ENCODE measurements around the gene CD7.
A peak's percentile ranks its signal among the peaks of the same experiment; 100 is the strongest.

Gene CD7

DNA sequence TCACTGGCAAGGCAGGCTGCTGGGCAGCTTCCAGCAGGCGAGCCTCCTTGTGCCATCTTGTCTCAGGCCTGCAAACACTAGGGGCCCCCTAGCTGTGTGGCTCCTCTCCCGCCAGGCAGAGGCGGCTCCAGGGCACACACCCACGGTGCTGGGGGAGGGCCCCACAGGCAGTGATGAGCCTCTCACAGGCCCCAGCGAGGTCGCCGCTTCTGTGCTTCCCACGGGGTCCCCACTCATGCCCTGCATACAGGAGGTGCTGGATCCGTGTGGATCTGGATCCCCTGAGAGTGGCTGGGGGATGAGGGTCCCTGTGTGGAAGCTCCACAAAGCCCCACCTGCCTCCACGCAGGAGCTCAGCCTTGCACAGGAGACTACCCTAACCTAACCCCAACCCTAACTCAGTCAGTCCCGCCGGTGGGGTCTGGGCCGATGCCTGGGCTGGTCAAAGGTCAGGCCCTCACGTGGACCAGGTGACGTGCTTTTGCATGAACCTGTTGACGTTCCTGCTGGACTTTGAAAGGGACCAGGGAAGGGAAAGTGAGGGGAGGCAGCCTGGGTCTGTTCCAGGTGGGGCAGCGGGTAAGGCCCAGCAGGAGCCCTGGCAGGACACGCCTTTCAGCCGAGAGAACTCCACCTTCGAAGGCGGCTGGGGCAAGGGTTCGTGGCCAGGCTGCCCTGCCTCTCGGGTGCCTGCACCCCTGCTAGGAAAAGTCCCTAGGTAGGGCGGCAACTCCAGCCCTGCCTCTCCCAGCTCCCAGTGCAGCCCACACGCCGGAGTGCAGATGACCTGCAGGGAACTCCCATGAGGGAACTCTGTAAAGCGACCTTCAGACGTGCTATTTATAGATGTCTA is 11.0 kb upstream of the CD7 start:
- peak; percentile 44 for DNase-seq

DNA sequence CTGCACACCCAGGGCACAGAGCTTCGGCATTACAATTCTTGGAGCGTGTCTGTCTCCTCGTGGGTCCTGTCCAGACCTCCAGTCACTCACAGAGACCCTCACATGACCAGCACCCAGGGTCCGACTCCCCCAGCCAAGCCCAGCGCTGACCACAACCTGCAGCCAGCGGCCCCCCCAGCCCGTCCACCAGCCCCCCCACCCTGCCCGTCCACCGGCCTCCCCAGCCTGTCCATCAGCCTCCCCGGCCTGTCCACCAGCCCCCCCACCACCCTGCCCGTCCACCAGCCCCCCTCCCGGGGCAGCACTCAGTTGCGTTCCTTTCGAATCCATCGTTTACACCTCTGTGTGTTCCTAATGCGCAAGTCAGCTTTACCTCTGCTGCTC is 10.3 kb upstream of the CD7 start:
- DNase-seq = no peak

GRCh38 chr17:82327289-82327688 is 9.9 kb upstream of the CD7 start:
- DNase-seq = no peak

GRCh38 chr17:82325286-82326180 is 8.1 kb upstream of the CD7 start:
- DNase-seq = no peak

GRCh38 chr17:82324566-82325285 is 7.3 kb upstream of the CD7 start:
- no peak for DNase-seq

DNA sequence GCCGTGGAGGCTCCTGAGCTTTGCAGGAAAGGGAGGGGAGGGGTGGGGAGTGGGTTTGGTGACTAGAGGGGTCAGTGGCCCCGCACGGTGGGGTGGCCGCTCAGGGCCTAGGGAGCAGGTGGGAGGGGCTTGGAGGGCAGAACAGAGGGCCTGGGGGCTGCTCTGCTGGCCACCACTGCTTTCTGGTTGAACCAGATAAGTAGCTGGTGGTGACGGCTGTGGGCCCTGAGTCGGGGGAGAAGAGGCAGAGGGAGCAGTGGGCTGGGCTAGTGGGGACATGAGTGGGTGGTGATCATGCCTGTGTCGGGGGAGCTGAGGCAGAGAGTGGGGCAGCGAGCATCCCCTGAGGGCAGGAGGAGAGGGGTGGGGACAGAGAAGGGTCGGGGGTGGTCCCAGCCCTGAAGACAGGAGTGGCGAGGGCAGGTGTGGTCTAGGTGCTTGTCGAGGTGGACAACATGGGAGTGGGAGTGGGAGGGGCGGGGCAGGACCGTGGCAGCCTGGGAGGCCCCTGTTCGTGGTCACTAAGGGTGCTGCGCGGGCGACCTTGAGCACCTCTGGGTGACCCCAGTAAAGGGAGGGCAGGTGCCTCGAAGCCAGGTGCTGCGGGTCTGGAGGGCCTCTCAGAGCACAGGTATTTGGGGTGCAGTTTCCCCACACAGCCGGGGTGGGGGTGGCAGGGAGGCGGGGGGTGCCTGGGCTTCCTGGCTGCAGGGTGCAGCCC is 6.3 kb upstream of the CD7 start:
- DNase-seq = no peak

DNA sequence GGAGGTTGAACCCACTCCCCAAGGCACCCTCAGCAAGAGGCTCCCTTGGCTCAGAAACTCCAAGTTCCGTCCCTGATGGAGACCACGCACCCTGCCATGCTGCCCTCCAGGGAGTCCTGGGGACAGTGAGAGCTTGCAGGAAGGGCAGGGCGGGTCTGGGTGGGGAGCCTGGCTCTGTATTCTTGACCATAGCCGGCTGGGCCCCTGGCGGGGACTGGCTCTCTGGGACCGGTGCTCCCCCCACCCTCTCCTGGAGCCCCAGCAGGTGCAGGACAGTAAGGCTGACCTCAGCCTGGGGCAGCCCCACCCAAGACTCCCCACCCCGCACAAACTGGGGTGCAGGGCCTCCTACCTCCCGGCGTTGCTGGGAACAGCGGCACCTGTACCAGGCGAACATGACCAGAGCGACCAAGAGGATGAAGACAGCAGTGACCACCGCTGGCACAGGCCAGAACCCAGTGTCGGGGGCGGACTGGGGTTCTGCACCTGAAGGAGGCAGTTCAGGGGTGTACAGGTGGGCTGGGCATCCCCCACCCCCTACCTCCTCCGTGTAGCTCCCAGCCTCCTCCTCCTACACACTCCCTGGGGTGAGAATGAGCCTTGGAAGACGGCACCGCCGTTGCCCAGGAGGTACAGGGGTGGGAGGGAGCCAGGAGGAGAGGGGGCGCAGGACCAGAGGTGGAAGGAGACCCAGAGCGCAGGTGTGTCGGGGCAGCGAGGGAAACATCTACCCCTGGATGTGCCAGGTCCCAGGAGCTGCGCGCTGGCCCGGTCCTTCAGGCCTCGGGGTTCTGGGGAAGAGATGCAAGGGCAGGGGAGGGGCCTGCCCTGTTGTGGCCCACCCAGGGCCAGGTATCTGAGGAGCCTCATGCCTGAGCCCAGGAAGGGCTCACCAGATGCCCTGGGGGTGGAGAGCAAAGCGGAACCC is 5.4 kb upstream of the CD7 start:
- DNase-seq = no peak

- no peak for DNase-seq
These were observed 4.6 kb upstream of the CD7 start for GRCh38 chr17:82321947-82322466.

- no peak for DNase-seq
These were observed 3.8 kb upstream of the CD7 start for GRCh38 chr17:82320956-82321927.

GRCh38 chr17:82320140-82320840 is 2.9 kb upstream of the CD7 start:
- no peak for DNase-seq

- DNase-seq = no peak
These were observed 2.2 kb upstream of the CD7 start for GRCh38 chr17:82319619-82320062.

DNA sequence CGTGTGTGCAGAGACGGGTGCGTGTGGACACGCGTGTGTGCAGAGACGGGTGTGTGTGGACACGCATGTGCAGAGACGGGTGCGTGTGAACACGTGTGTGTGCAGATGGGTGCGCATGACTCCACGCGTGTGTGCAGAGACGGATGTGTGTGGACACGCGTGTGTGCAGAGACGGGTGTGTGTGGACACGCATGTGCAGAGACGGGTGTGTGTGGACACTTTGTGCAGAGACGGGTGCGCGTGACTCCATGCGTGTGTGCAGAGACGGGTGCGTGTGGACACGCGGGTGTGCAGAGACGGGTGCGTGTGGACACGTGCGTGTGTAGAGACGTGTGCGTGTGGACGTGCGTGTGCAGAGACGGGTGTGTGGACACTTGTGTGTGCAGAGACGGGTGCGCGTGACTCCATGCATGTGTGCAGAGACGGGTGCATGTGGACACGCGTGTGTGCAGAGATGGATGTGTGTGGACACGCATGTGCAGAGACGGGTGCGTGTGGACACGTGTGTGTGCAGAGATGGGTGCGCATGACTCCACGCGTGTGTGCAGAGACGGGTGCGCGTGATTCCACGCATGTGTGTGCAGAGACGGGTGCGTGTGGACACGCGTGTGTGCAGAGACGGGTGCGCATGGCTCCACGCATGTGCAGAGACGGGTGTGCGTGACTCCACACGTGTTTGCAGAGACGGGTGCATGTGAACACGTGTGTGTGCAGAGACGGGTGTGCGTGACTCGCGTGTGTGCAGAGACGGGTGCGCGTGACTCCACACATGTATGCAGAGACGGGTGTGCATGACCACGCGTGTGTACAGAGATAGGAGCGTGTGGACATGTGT is 1.6 kb upstream of the CD7 start:
- DNase-seq = no peak

DNA sequence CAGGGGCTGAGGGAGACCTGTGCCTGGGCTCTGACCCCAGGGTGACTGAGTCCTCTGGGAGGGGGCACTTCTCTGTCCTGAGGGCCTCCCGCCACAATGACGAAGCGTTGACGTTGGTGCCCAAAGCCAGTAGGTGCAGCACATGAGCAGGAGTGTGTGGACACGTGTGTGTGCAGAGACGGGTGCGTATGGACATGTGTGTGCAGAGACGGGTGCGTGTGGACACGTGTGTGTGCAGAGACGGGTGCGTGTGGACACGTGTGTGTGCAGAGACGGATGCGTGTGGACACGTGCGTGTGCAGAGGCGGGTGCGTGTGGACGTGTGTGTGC is 726 bp upstream of the CD7 start:
- no peak for DNase-seq

- DNase-seq = no peak
These were observed 586 bp downstream of the CD7 start for GRCh38 chr17:82316651-82317393.

DNA sequence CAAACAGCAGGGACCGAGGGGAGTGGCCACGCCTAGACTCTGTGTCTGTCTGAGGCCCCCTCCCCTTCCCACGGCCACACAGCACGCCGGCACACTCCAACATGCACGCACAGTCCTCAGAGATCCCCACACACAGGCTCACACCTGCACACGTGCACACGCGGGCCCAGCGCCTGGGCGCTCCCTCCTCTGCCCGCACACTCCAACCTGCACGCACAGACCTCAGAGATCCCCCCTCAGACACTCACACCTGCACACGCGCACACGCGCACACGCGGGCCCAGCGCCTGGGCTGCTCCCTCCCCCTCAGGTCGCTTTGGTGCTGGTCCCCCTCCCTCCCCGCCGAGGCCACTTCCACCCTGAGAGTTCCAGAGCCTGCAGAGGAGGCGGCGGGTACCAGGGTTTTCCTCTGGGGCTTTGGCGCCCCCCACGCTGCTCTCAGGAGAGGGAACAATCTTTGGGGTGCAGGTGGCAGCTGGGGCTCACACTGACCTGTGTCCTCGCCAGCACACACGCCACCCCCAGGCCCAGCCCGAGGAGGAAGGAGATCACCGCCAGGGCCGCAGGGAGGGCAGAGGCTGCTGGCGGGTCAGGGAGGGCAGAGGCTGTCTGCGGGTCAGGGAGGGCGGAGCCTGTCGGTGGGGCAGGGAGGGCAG is 1.6 kb downstream of the CD7 start:
- no peak for DNase-seq

- DNase-seq = no peak
These were observed 2.4 kb downstream of the CD7 start for GRCh38 chr17:82314727-82315605.

Data from COR-L47 (cell line).